RWPE2 (cell line): ENCODE data around the gene TMEM163.

ENCODE experiments used
- ATAC-seq: fragments of 200-7000 bp; cut with Tn5 transposase; 3 replicates; pipeline ENCODE4 v1.9.1; 2021; ENCODE audit warnings: low read depth
- DNase-seq: peaks from one replicate; pipeline ENCODE4 v3.0.0-alpha.2; 2020; ENCODE audit warnings: low spot score
- H3K27ac ChIP-seq: fragments of 450-650 bp; 2 replicates; pipeline ENCODE4 v1.5.1; 2017; ENCODE audit warnings: mild to moderate bottlenecking; ENCODE audit not compliant: poor library complexity, severe bottlenecking
- H3K27me3 ChIP-seq: fragments of 250-450 bp; sonication (Bioruptor Pico); 2 replicates; pipeline ENCODE4 v1.5.1; 2021; ENCODE audit warnings: mild to moderate bottlenecking, moderate library complexity; ENCODE audit not compliant: insufficient read depth, poor library complexity, severe bottlenecking
- H3K36me3 ChIP-seq: fragments of 250-450 bp; sonication (Bioruptor Pico); 2 replicates; pipeline ENCODE4 v1.5.1; 2020; ENCODE audit warnings: low read depth, mild to moderate bottlenecking, moderate library complexity
- H3K4me1 ChIP-seq: fragments of 250-450 bp; sonication (Bioruptor Pico); 2 replicates; pipeline ENCODE4 v1.5.1; 2021; ENCODE audit warnings: mild to moderate bottlenecking, moderate library complexity; ENCODE audit not compliant: insufficient read depth, poor library complexity, severe bottlenecking
- H3K4me3 ChIP-seq: fragments of 250-450 bp; sonication (Bioruptor Pico); 2 replicates; pipeline ENCODE4 v1.5.1; 2021; ENCODE audit warnings: mild to moderate bottlenecking, moderate library complexity; ENCODE audit not compliant: severe bottlenecking
- H3K9me3 ChIP-seq: fragments of 250-450 bp; sonication (Bioruptor Pico); 2 replicates; pipeline ENCODE4 v1.5.1; 2021; ENCODE audit warnings: mild to moderate bottlenecking, moderate library complexity; ENCODE audit not compliant: severe bottlenecking
- CTCF ChIP-seq: fragments of 450-650 bp; IDR thresholded peaks from one replicate; pipeline ENCODE4 v1.5.1; 2017; ENCODE audit warnings: mild to moderate bottlenecking, moderate library complexity; ENCODE audit not compliant: poor library complexity, severe bottlenecking

Gene TMEM163

GRCh38 chr2:134505446-134505845 is 213.4 kb downstream of the TMEM163 start:
- ATAC-seq (no peak), DNase-seq (no peak)
- Histone ChIP-seq H3K27ac (no peak overlapping the region), H3K27me3 (peaks cover 5% of the 10 kb centered on the region), H3K9me3 (no peaks in the 10 kb centered on the region), H3K4me3 (no peak overlapping the region), H3K4me1 (no peaks in the 10 kb centered on the region), H3K36me3 (no peaks in the 10 kb centered on the region)
- TF ChIP-seq CTCF = no peak

DNA sequence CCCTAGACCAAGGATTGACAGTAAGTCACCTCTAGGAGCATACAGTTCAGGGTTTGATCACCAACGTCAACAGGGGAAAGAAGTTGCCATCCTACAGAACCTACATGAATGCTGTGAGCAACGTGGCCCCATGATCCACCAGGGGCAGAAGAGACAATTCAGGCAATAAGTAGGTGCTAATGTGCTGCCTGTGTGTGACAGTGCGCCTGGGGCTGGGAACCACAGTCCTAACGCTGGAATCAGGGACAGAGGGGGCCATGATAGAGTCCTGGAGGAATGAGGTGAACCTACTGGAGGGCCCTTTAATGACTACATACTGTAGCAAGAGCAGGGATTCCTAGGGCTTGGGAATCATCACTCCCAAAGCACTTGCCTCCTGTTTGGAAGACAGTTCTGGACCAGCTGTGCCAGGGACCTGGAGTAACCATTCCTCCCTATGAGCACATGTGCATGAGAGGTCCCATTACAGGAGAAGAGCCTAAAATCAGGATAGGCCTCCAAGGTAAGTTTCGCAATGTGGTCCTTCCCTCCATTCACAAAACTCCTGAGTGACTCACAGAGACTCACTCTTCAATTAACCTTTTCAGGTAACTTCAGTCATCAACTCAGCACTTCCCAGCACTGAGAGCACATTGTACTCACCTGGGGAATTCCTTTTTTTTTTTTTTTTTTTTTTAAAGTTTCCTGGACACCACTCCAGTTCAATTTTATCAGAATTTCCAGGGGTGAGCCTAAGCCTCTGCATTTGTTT is 214.0 kb downstream of the TMEM163 start:
- Histone ChIP-seq H3K9me3 (no peaks in the 10 kb centered on the region), H3K27ac (no peak overlapping the region), H3K36me3 (no peaks in the 10 kb centered on the region), H3K27me3 (peaks cover 5% of the 10 kb centered on the region), H3K4me1 (no peaks in the 10 kb centered on the region), H3K4me3 (no peak overlapping the region)
- ATAC-seq (peak; percentile 81), DNase-seq (no peak)
- no peak for TF ChIP-seq CTCF

- peaks cover 5% of the 10 kb centered on the region for H3K27me3 ChIP-seq
- H3K36me3 ChIP-seq = no peaks in the 10 kb centered on the region
- TF ChIP-seq CTCF = no peak
- no peaks in the 10 kb centered on the region for H3K9me3 ChIP-seq
- no peaks in the 10 kb centered on the region for H3K4me1 ChIP-seq
- no peak for ATAC-seq
- DNase-seq = no peak
- no peak overlapping the region for H3K27ac ChIP-seq
- no peak overlapping the region for H3K4me3 ChIP-seq
Measured at GRCh38 chr2:134502104-134502503, 216.7 kb downstream of the TMEM163 start.

DNA sequence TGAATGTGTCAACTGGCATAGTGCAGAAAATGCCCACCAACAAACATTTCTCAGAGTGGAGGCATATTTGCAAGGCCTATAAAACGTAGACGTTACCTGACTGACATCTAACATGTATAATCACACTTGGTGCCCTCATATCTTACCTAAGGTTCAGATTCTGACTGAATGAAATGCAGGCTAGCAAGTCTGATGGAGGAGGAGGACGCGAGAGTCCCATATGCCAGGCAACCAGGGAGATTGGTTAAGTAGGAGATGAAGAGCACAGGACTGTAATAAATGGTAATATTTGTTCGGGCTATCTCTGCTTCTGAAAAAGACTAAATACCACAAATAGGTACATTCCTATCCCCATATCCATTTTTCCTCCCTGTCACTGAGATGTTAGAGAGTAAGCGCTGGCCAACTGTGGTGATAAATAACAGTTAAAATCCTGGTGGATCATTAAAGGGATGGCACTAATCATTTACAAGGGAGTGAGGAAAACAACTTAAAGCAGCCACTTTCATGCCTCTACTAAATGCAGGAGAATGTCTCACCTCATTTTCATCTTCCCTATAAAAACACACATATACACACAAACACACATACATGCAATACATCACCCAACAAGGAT is 217.2 kb downstream of the TMEM163 start:
- no peak for DNase-seq
- no peaks in the 10 kb centered on the region for H3K9me3 ChIP-seq
- no peak overlapping the region for H3K4me3 ChIP-seq
- no peaks in the 10 kb centered on the region for H3K4me1 ChIP-seq
- TF ChIP-seq CTCF = no peak
- no peak overlapping the region for H3K27ac ChIP-seq
- H3K36me3 ChIP-seq = no peaks in the 10 kb centered on the region
- ATAC-seq = no peak
- peaks cover 5% of the 10 kb centered on the region for H3K27me3 ChIP-seq
